GM21423 (cell line): Measurements from ENCODE around the gene HEXD.
"Not testable (repeated sequence)": the region's sequence is repeated elsewhere in the genome, so short reads cannot be mapped to it uniquely, and the experiment has no call there.

Source experiments
- ATAC-seq: cut with Tn5 transposase; IDR thresholded peaks from one replicate; pipeline ENCODE4 v1.9.1; 2021; ENCODE audit warnings: mild to moderate bottlenecking, moderate library complexity; ENCODE audit not compliant: unreplicated experiment

HEXD gene

GRCh38 chr17:82382220-82382932, 35.8 kb upstream of the HEXD start:
- not testable (repeated sequence) for ATAC-seq

- no peak for ATAC-seq
These were observed 35.3 kb upstream of the HEXD start for GRCh38 chr17:82382933-82383255.

- ATAC-seq, result no peak
These were observed 34.7 kb upstream of the HEXD start for GRCh38 chr17:82383411-82383810.

GRCh38 chr17:82384051-82384729, 34.0 kb upstream of the HEXD start:
- ATAC-seq, result no peak

- no peak for ATAC-seq
These were observed 33.2 kb upstream of the HEXD start for GRCh38 chr17:82384730-82385481.

- ATAC-seq, result no peak
These were observed 32.4 kb upstream of the HEXD start for GRCh38 chr17:82385559-82386254.

GRCh38 chr17:82386255-82386831, 31.8 kb upstream of the HEXD start:
- ATAC-seq, result no peak

GRCh38 chr17:82386881-82387704, 31.1 kb upstream of the HEXD start:
- no peak for ATAC-seq

- no peak for ATAC-seq
These were observed 30.4 kb upstream of the HEXD start for GRCh38 chr17:82387705-82388106.

GRCh38 chr17:82388223-82388921, 29.8 kb upstream of the HEXD start:
- ATAC-seq, result no peak

- no peak for ATAC-seq
These were observed 29.2 kb upstream of the HEXD start for GRCh38 chr17:82388922-82389283.

GRCh38 chr17:82389379-82389778, 28.8 kb upstream of the HEXD start:
- ATAC-seq, result no peak

- ATAC-seq, result no peak
These were observed 27.9 kb upstream of the HEXD start for GRCh38 chr17:82390015-82390859.

- no peak for ATAC-seq
These were observed 27.2 kb upstream of the HEXD start for GRCh38 chr17:82390860-82391435.

- ATAC-seq, result no peak
These were observed 26.6 kb upstream of the HEXD start for GRCh38 chr17:82391496-82392066.

GRCh38 chr17:82392209-82392920, 25.8 kb upstream of the HEXD start:
- no peak for ATAC-seq

GRCh38 chr17:82392941-82393340, 25.2 kb upstream of the HEXD start:
- no peak for ATAC-seq
